Vagina (tissue), 2 donors: ENCODE results near the gene STOML1. TPM values are rescaled to one million over a fixed set of nuclear protein-coding genes. Genes with fewer than 3 reads are reported as not detected.
A peak's percentile ranks its signal among the peaks of the same experiment; 100 is the strongest.

Experiments used
- DNase-seq, 2 donors: peaks; one replicate each; pipeline ENCODE4 v3.0.0-alpha.2; 2017; ENCODE audit errors: extremely low spot score in 2 of 2
- H3K27ac ChIP-seq: fragments of 200-600 bp; sonication (generic); one replicate; pipeline ENCODE4 v1.5.1; 2019
- H3K27me3 ChIP-seq: fragments of 200-600 bp; sonication (generic); one replicate; pipeline ENCODE4 v1.5.1; 2019
- H3K36me3 ChIP-seq, 2 donors: fragments of 200-600 bp; sonication (generic); one replicate each; pipeline ENCODE4 v1.5.1; 2017 to 2019
- H3K4me1 ChIP-seq: fragments of 200-600 bp; sonication (generic); one replicate; pipeline ENCODE4 v1.5.1; 2019
- H3K4me3 ChIP-seq, 2 donors: fragments of 200-600 bp; sonication (generic); 1 replicate in 1 of 2; 2 replicates in 1 of 2; pipeline ENCODE4 v1.5.1; 2016 to 2019
- H3K9me3 ChIP-seq: fragments of 200-600 bp; sonication (generic); one replicate; pipeline ENCODE4 v1.5.1; 2019
- POLR2A ChIP-seq, 2 donors: fragments of 450-650 bp; IDR thresholded peaks; one replicate each; pipeline ENCODE4 v1.6.1; 2017; ENCODE audit warnings: antibody characterized with exemption in 2 of 2, mild to moderate bottlenecking in 2 of 2, moderate library complexity in 2 of 2
- POLR2AphosphoS5 ChIP-seq, 2 donors: sonication (generic); formaldehyde crosslinking; IDR thresholded peaks; one replicate each; pipeline ENCODE4 v1.9.0; 2017; ENCODE audit warnings: antibody characterized with exemption in 2 of 2, mild to moderate bottlenecking in 2 of 2, low read depth in 1 of 2; ENCODE audit not compliant: insufficient read depth in 1 of 2
- intact Hi-C: fragments of 100-400 bp; cut with DNase I; formaldehyde crosslinking; loops from one replicate; pipeline ENCODE4 v1.15.1; 2023
- total RNA-seq: library from RNA; depleted of rRNA; stranded (reverse); fragments of >200 nt; gene quantifications from one replicate; pipeline ENCODE4 v1.2.3, GENCODE V29; 2016
- TF ChIP-seq, protein P1 (sequence below), 3 experiments: fragments of 450-650 bp in 2 of 3; fragments of 200-600 bp in 1 of 3; sonication (generic) in 1 of 3; IDR thresholded peaks; one replicate each; pipeline ENCODE4 v1.5.1; 2017 to 2019; ENCODE audit warnings: antibody characterized with exemption in 3 of 3, mild to moderate bottlenecking in 2 of 3, moderate library complexity in 2 of 3

Gene STOML1
- total RNA-seq, 1 donor from 2014 or later = 15.0 TPM

DNA sequence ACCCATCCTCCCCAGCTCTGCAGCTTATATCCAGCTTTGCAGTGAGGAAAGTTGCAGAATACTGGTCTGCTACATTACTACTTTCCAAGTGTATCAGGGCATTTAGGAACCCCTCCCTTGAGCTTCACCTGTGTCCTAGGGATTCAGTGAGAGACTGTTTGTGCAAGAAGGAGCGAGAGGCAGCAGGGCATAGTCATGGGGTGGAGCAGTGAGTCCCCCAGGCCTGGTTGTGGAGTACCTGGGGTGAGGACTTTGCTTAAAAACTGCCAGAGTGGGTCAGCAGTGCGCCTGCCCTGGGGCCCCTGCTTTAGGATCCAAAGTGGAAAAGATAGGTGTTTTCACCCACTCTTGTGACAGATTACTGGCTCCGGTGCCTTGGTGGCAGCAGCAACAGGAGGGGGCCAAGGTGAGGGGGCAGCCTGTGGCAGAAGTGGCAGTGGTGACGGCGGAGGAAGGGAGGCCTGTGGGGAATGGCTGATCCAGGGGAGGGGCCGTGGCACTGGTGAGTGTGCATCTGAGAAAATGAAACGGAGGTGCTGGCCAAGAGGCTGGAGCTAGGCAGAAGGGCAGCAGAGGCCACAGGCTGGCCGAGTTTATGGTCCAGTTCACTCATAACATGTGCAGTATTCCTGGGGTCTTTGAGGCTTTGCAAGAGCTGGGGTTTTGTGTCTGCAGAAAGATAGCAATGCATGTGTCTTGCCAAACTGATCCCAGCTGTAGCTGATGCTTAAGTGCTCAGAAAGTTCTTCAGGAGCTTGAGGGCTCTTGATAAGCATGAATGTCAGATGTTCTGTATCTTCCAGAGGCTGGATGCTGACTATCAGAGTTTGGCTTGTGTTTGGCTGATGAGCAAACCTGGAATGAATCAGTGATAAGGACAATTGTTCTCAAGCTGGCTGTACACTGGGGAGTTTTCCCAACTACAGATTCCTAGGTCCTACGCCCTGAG, 46.9 kb upstream of the STOML1 start:
- no peaks in the 10 kb centered on the region for H3K27me3 ChIP-seq
- peak overlapping the region; percentile 49 for H3K27ac ChIP-seq
- intact Hi-C loops = no loop called here
- peaks cover 0 to 41% of the 10 kb centered on the region in 2 donors for H3K36me3 ChIP-seq
- no peak for TF ChIP-seq POLR2AphosphoS5 (IDR thresholded peaks at IDR 0.05; ENCODE audit: insufficient read depth in 1 of 2, low read depth in 1 of 2)
- TF ChIP-seq, protein P1, sequence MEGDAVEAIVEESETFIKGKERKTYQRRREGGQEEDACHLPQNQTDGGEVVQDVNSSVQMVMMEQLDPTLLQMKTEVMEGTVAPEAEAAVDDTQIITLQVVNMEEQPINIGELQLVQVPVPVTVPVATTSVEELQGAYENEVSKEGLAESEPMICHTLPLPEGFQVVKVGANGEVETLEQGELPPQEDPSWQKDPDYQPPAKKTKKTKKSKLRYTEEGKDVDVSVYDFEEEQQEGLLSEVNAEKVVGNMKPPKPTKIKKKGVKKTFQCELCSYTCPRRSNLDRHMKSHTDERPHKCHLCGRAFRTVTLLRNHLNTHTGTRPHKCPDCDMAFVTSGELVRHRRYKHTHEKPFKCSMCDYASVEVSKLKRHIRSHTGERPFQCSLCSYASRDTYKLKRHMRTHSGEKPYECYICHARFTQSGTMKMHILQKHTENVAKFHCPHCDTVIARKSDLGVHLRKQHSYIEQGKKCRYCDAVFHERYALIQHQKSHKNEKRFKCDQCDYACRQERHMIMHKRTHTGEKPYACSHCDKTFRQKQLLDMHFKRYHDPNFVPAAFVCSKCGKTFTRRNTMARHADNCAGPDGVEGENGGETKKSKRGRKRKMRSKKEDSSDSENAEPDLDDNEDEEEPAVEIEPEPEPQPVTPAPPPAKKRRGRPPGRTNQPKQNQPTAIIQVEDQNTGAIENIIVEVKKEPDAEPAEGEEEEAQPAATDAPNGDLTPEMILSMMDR (IDR thresholded peaks at IDR 0.05) = no peak
- TF ChIP-seq POLR2A (IDR thresholded peaks at IDR 0.05) = no peak
- no peaks in the 10 kb centered on the region for H3K9me3 ChIP-seq
- H3K4me1 ChIP-seq = peaks cover 26% of the 10 kb centered on the region
- DNase-seq = peak in 1 of 2 donors; percentile 85
- no peak overlapping the region for H3K4me3 ChIP-seq

DNA sequence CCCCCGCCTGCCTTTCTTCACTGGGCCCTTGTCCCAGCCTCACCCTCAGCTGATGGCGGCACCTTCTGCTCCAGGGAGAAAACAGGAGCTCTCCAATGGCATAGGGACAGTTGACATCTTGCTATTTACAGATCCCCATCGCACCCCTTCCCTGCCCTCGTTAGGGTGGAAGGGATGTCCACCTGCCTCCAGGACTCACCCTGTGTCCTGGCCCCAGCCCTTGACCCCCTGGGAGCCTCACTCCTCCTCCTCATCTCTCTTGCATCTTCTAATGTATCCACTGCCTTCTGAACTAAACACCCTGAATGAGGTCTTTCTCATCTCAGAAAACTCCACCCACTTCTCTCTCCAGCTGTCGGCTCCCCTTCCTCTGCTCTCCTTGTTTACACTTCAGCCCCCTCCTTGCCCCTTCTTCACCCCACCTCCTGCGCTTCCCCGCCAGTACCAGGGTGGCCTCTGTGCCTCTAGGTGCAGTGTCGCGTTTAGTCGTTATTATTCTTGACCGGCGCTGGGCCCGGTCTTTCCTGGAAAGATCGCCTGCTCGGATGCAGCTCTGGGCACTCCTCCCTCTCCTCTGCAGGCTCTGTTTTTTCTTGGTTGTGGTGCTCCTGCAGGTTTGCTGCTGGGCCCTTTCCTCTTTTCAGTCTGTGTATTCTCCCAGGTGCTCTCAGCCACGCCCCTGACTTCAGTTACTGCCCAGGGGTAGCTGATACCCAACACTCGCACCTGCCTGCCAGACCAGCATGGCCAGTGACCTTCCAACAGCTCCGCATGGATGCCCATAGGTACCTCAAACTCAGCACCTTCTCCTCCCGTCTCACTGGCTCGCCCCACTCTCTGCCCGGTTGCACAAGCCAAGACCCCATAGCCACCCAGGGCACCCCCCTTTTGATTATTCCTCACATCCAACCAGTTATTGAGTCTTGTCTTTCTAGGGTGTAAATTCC, 45.3 kb upstream of the STOML1 start:
- Histone ChIP-seq H3K4me1 (peaks cover 26% of the 10 kb centered on the region), H3K27me3 (no peaks in the 10 kb centered on the region), H3K4me3 (no peak overlapping the region), H3K27ac (no peak overlapping the region), H3K9me3 (no peaks in the 10 kb centered on the region), H3K36me3 (peaks cover 0 to 47% of the 10 kb centered on the region in 2 donors)
- peak in 1 of 2 donors; percentile 7 for TF ChIP-seq POLR2AphosphoS5 (IDR thresholded peaks at IDR 0.05; ENCODE audit: insufficient read depth in 1 of 2, low read depth in 1 of 2)
- TF ChIP-seq POLR2A (IDR thresholded peaks at IDR 0.05) = no peak
- DNase-seq = peak in 1 of 2 donors; percentile 82
- intact Hi-C loops = no loop called here

DNA sequence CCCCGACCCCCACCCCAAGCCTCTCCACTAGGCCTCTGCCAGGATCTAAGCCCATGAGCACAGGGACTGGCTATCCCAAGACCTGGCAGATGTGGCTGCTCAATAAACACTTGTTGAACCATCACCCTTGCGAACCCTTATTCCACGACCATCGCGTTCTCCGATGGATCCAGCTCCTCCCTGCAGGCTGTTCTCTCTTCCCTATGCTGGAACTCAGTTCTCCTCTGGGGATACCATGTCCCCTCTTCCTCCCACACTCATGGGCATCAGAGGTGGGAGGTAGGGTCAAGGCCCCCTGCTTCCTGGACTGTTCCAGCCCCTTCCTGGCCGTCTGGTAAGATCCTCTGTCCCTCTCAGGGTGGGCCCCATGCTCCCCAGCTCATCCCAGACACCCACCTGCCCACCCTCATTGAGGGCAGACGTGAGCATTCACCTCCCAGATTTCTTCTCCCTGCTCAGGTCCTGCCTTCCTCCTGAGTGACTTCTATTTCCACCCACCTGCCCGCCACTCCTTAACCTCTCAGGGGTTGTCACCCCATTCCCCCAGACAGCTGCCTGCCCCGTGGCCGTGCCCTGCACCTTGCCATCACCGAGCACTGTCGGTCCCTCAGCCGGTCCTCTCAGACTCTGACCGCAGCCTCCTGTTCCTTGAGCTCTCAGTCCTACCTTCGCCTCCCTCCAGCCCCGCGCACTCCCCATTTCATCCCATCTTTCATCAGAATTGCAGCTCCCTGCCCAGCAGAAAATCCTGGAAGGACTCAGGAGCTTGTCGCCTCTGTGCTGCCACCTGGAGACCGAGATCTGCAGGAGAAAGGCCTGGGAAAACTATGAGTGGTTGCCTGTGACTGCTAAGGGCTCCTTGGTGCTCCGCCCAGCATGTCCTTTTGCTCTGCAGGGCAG, 44.4 kb upstream of the STOML1 start:
- no peak overlapping the region for H3K27ac ChIP-seq
- no peaks in the 10 kb centered on the region for H3K27me3 ChIP-seq
- DNase-seq = peak in 1 of 2 donors; percentile 85
- H3K4me1 ChIP-seq = peaks cover 26% of the 10 kb centered on the region
- no peak overlapping the region for H3K4me3 ChIP-seq
- H3K36me3 ChIP-seq = peaks cover 0 to 47% of the 10 kb centered on the region in 2 donors
- TF ChIP-seq POLR2A (IDR thresholded peaks at IDR 0.05) (no peak), POLR2AphosphoS5 (IDR thresholded peaks at IDR 0.05; ENCODE audit: insufficient read depth in 1 of 2, low read depth in 1 of 2) (peak in 1 of 2 donors; percentile 25)
- TF ChIP-seq, protein P1 (IDR thresholded peaks at IDR 0.05) = peak in 1 of 3 experiments; percentile 37
- intact Hi-C loops = no loop called here
- no peaks in the 10 kb centered on the region for H3K9me3 ChIP-seq

DNA sequence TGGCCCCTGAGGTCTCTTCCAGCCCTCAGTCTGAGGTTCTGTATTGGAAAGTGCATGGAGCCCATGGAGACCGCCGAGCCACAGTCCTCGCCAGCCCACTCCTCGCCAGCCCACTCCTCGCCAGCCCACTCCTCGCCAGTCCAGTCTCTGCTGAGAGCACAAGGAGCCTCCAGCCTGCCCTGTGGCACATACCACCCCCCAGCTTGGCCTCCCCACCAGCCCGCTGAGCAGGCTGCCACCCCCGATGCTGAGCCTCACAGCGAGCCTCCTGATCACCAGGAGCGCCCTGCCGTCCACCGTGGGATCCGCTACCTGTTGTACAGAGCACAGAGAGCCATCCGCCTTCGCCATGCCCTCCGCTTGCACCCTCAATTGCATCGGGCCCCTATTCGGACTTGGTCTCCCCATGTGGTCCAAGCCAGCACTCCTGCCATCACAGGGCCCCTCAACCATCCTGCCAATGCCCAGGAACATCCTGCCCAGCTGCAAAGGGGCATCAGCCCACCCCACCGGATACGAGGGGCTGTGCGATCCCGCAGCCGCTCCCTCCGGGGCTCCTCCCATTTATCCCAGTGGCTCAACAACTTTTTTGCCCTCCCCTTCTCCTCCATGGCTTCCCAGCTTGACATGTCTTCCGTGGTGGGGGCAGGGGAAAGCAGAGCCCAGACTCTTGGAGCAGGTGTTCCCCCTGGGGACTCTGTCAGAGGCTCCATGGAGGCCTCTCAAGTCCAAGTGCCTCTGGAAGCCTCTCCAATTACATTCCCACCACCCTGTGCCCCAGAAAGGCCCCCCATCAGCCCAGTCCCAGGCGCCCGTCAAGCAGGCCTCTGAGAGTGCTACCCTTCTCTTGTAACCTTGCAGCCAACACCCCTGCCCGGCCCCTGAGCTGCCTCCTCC, 43.3 kb upstream of the STOML1 start:
- H3K27ac ChIP-seq = no peak overlapping the region
- peak in 1 of 2 donors; percentile 81 for DNase-seq
- no peaks in the 10 kb centered on the region for H3K27me3 ChIP-seq
- intact Hi-C loops = no loop called here
- H3K4me3 ChIP-seq = no peak overlapping the region
- peaks cover 0 to 47% of the 10 kb centered on the region in 2 donors for H3K36me3 ChIP-seq
- peaks cover 19% of the 10 kb centered on the region for H3K4me1 ChIP-seq
- H3K9me3 ChIP-seq = no peaks in the 10 kb centered on the region
- TF ChIP-seq POLR2AphosphoS5 (IDR thresholded peaks at IDR 0.05; ENCODE audit: insufficient read depth in 1 of 2, low read depth in 1 of 2) = no peak
- TF ChIP-seq POLR2A (IDR thresholded peaks at IDR 0.05) = no peak
- TF ChIP-seq, protein P1 (IDR thresholded peaks at IDR 0.05) = no peak
